ENCODE measurements around the gene TAF1B. TPM values are rescaled to one million over a fixed set of nuclear protein-coding genes. Genes with fewer than 3 reads are reported as not detected.

The TAF1B gene
- total RNA-seq, 5 donors from 2014 or later (not counting 1 experiment from before 2014, with no cell fraction given), result 9.2 to 21.7 (median 15.2) TPM

DNA sequence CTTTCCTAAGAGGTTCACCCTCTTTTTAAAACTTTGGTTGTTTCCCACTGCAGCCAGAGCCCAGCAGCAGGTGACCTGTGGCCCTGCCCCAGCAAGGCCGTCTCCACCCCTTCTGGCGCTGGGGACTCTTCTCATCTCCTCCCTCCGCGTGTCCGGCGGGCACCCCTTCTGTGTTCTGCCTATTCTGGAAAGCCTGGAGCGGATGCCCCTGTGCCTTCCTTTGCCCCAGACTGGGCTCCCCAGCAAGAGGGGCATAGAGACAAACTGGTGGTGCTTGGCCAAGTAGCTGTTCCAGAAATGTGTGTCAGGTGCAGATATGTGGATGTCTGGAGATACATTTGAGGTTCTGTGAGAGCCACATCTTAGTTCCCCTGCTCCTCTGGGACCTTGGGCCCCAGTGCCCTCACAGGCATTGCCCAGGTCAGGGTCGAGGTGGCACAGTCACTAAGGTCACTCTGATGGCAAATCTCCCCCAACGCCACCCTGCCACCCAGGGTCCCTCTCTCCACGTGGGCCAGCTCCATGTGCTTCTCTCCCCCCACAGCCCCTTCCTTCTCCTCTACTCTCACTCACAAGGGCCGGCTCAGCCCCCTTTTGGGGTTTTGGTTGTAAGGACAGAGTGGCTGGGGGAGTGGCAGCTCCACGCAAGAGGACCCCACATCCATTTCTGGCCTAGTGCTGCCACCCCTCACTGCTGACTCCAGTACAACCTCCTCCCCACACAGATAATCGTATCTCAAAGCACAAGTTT, 35.5 kb upstream of the TAF1B start:
- Mint-ChIP-seq H3K4me3 (no peak overlapping the region), H3K36me3 (no peaks in the 10 kb centered on the region), H3K9me3 (no peaks in the 10 kb centered on the region), H3K4me1 (peaks cover 0 to 2% (median 0%) of the 10 kb centered on the region in 3 donors), H3K27me3 (no peaks in the 10 kb centered on the region), H3K27ac (no peak overlapping the region)
- Histone ChIP-seq H3K36me3 (ENCODE audit: control insufficient read depth in 2 of 2, extremely low read depth in 1 of 2, insufficient read depth in 1 of 2, low read length in 1 of 2) (no peaks in the 10 kb centered on the region), H3K27ac (ENCODE audit: low read length) (no peak overlapping the region), H3K4me1 (ENCODE audit: control insufficient read depth in 1 of 2, extremely low read depth in 1 of 2, insufficient read depth in 2 of 2, low read length in 2 of 2) (peaks cover 0 to 2% of the 10 kb centered on the region in 2 experiments), H3K9me3 (no peaks in the 10 kb centered on the region), H3K27me3 (replicated peaks in 1 of 2; ENCODE audit: control insufficient read depth in 2 of 2, extremely low read depth in 1 of 2, insufficient read depth in 2 of 2, low read length in 1 of 2) (peaks cover 0 to 13% of the 10 kb centered on the region in 2 experiments), H3K4me3 (ENCODE audit: control insufficient read depth in 1 of 2, extremely low read depth in 1 of 2, low read length in 1 of 2) (no peak overlapping the region)
- WGBS (ENCODE audit: insufficient coverage), result 83% methylated on average over 10 of the region's 13 CpGs
- POLR2A ChIA-PET, result no interaction called here
- CTCF ChIA-PET, result interaction anchor here in 1 of 2 donors (0.6 kb wide), 1 partner anchor 855 kb away, joined by 3 read pairs; no protein-coding TSS in a partner anchor
- ATAC-seq (replicated peaks in 1 of 4), result no peak
- DNase-seq, result peak in 1 of 35 experiments; percentile 21

DNA sequence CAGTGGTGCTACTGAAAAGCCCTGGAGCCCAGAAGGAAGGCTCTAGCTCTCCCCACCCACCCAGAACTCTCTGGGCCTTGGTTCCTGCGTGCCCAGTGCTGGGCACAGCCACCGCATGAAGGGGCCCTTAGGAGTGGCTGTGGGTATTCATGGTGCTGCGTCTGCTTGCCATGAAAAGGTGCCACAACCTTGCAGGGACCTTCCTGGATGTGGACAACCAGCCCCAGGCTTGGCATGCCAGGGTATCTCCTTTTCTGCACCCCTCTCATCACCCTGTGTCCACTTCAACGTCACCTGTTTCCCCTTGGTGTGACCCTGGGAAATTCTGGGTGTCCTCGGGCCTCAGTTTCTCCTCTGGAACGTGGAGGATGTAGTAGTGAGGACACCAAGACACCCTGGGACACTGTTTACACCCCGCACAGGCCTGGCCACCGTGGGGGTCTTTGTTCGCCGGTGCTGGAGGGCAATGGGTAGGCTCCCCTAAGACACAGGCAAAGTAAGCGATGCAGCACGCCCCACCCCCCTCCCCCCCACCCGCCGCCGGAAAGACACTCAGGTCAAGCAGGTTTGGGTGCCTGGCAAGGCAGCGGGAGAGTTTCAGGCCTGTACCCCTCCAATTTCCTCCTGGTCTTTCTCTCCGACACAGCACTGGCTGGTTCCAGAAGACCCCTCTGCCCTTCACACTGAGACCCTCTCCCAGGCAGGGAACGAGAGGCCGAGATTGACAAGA, 34.8 kb upstream of the TAF1B start:
- H3K36me3 Mint-ChIP-seq, result no peaks in the 10 kb centered on the region
- no peaks in the 10 kb centered on the region for H3K9me3 Mint-ChIP-seq
- ATAC-seq (replicated peaks in 1 of 4) (no peak), DNase-seq (peak in 1 of 35 experiments; percentile 5)
- Histone ChIP-seq H3K27ac (ENCODE audit: low read length) (no peak overlapping the region), H3K4me1 (ENCODE audit: control insufficient read depth in 1 of 2, extremely low read depth in 1 of 2, insufficient read depth in 2 of 2, low read length in 2 of 2) (peaks cover 0 to 2% of the 10 kb centered on the region in 2 experiments), H3K27me3 (replicated peaks in 1 of 2; ENCODE audit: control insufficient read depth in 2 of 2, extremely low read depth in 1 of 2, insufficient read depth in 2 of 2, low read length in 1 of 2) (peaks cover 0 to 17% of the 10 kb centered on the region in 2 experiments), H3K9me3 (no peaks in the 10 kb centered on the region), H3K4me3 (ENCODE audit: control insufficient read depth in 1 of 2, extremely low read depth in 1 of 2, low read length in 1 of 2) (no peak overlapping the region), H3K36me3 (ENCODE audit: control insufficient read depth in 2 of 2, extremely low read depth in 1 of 2, insufficient read depth in 1 of 2, low read length in 1 of 2) (no peaks in the 10 kb centered on the region)
- H3K4me1 Mint-ChIP-seq, result peaks cover 0 to 7% (median 3%) of the 10 kb centered on the region in 3 donors
- H3K27ac Mint-ChIP-seq, result no peak overlapping the region
- ChIA-PET POLR2A (no interaction called here), CTCF (interaction anchor here in 1 of 2 donors (0.6 kb wide), 1 partner anchor 854 kb away, joined by 3 read pairs; no protein-coding TSS in a partner anchor)
- no peak overlapping the region for H3K4me3 Mint-ChIP-seq
- peaks cover 0 to 3% of the 10 kb centered on the region in 2 donors for H3K27me3 Mint-ChIP-seq
- WGBS (ENCODE audit: insufficient coverage), result 81% methylated on average over 5 of the region's 19 CpGs

DNA sequence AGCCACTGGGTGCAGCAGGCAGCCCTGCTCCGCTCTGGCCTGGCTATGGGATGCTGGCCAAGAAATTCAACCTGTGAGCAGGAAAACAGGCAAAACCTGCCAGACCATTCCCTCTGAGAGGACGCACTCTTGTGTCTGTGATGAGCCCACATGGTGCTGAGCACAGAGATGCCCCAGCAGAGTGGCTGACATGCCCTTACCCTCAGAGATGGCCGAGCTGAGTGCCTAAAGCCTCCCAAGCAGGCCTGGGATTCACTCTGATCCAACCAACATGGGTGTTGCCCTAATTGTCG, 34.3 kb upstream of the TAF1B start:
- POLR2A ChIA-PET, result no interaction called here
- no peaks in the 10 kb centered on the region for H3K9me3 ChIP-seq
- no peaks in the 10 kb centered on the region for H3K9me3 Mint-ChIP-seq
- CTCF ChIA-PET, result no interaction called here
- DNase-seq, result peak in 1 of 35 experiments; percentile 11
- peaks cover 0 to 22% of the 10 kb centered on the region in 2 experiments for H3K27me3 ChIP-seq (replicated peaks in 1 of 2; ENCODE audit: control insufficient read depth in 2 of 2, extremely low read depth in 1 of 2, insufficient read depth in 2 of 2, low read length in 1 of 2)
- peaks cover 0 to 5% of the 10 kb centered on the region in 2 donors for H3K27me3 Mint-ChIP-seq
- no peak for ATAC-seq (replicated peaks in 1 of 4)
- 83% methylated on average over 4 of the region's 4 CpGs for WGBS (ENCODE audit: insufficient coverage)
- no peak overlapping the region for H3K4me3 Mint-ChIP-seq
- H3K27ac ChIP-seq (ENCODE audit: low read length), result no peak overlapping the region
- no peaks in the 10 kb centered on the region for H3K36me3 Mint-ChIP-seq
- peaks cover 0 to 7% of the 10 kb centered on the region in 2 experiments for H3K4me1 ChIP-seq (ENCODE audit: control insufficient read depth in 1 of 2, extremely low read depth in 1 of 2, insufficient read depth in 2 of 2, low read length in 2 of 2)
- peaks cover 3 to 12% (median 6%) of the 10 kb centered on the region in 3 donors for H3K4me1 Mint-ChIP-seq
- no peak overlapping the region for H3K27ac Mint-ChIP-seq
- H3K36me3 ChIP-seq (ENCODE audit: control insufficient read depth in 2 of 2, extremely low read depth in 1 of 2, insufficient read depth in 1 of 2, low read length in 1 of 2), result no peaks in the 10 kb centered on the region
- no peak overlapping the region for H3K4me3 ChIP-seq (ENCODE audit: control insufficient read depth in 1 of 2, extremely low read depth in 1 of 2, low read length in 1 of 2)

DNA sequence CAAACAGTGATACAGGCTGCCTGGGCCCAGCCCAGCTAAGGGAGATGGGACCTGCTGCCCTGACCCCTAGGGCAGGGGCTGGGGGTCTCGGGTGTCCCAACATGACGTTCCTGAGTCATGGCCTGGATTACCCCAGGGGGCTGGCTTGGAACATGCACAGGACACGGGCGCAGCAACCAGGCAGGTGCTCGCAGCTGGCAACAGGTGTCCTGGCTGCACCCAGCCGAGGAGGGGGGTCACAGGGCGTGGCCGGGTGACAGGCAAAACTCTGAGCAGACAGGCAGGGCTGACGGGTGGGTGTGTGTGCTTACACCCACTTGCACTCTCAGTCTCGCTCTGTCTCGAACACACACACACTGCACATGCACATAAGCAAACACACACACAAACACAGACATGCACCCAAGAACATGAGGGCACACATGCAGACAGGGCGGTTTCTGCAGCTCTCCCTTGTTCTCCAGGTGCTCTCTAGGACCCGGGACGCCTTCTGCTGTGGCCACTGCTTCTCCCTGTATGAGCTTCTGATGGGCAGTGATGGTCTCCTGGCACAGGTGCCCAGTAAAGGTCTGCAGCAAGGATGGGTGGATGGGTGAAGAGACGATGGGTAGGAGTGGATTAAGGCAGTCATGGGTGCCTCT, 33.7 kb upstream of the TAF1B start:
- WGBS (ENCODE audit: insufficient coverage), result 72% methylated on average over 12 of the region's 15 CpGs
- ATAC-seq (replicated peaks in 1 of 4) (no peak), DNase-seq (no peak)
- H3K36me3 Mint-ChIP-seq, result no peaks in the 10 kb centered on the region
- Histone ChIP-seq H3K4me1 (ENCODE audit: control insufficient read depth in 1 of 2, extremely low read depth in 1 of 2, insufficient read depth in 2 of 2, low read length in 2 of 2) (peaks cover 0 to 10% of the 10 kb centered on the region in 2 experiments), H3K27me3 (replicated peaks in 1 of 2; ENCODE audit: control insufficient read depth in 2 of 2, extremely low read depth in 1 of 2, insufficient read depth in 2 of 2, low read length in 1 of 2) (peaks cover 0 to 28% of the 10 kb centered on the region in 2 experiments), H3K36me3 (ENCODE audit: control insufficient read depth in 2 of 2, extremely low read depth in 1 of 2, insufficient read depth in 1 of 2, low read length in 1 of 2) (no peaks in the 10 kb centered on the region), H3K4me3 (ENCODE audit: control insufficient read depth in 1 of 2, extremely low read depth in 1 of 2, low read length in 1 of 2) (no peak overlapping the region), H3K27ac (ENCODE audit: low read length) (no peak overlapping the region), H3K9me3 (no peaks in the 10 kb centered on the region)
- H3K9me3 Mint-ChIP-seq, result no peaks in the 10 kb centered on the region
- POLR2A ChIA-PET, result no interaction called here
- CTCF ChIA-PET, result no interaction called here
- no peak overlapping the region for H3K4me3 Mint-ChIP-seq
- peaks cover 0 to 5% of the 10 kb centered on the region in 2 donors for H3K27me3 Mint-ChIP-seq
- no peak overlapping the region for H3K27ac Mint-ChIP-seq
- peaks cover 3 to 12% (median 8%) of the 10 kb centered on the region in 3 donors for H3K4me1 Mint-ChIP-seq

DNA sequence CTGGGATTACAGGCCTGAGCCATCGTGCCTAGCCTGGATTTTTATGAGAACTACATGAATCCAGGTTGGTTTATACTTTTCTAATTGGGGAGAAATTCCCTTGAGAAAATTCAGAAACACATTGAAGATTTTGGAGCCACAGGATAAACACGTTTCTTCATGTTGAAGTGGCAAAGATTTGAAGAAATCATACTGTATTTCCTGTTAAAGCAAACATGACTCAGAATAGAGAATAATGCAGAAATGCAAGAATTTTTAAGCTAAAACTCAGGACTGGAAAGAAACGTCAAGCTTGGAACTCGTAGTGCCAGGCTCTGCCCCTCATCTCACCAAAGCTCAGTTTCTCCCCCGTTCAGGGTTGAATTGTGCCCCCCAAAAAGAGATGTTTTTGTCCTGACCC, 32.1 kb upstream of the TAF1B start:
- WGBS (ENCODE audit: insufficient coverage), result 72% methylated on average over 2 of the region's 5 CpGs
- Mint-ChIP-seq H3K4me1 (peaks cover 8 to 18% (median 17%) of the 10 kb centered on the region in 3 donors), H3K36me3 (no peaks in the 10 kb centered on the region), H3K27me3 (peaks cover 0 to 5% of the 10 kb centered on the region in 2 donors), H3K27ac (no peak overlapping the region), H3K9me3 (no peaks in the 10 kb centered on the region), H3K4me3 (no peak overlapping the region)
- no peaks in the 10 kb centered on the region for H3K36me3 ChIP-seq (ENCODE audit: control insufficient read depth in 2 of 2, extremely low read depth in 1 of 2, insufficient read depth in 1 of 2, low read length in 1 of 2)
- DNase-seq, result no peak
- no peaks in the 10 kb centered on the region for H3K9me3 ChIP-seq
- peaks cover 0 to 30% of the 10 kb centered on the region in 2 experiments for H3K27me3 ChIP-seq (replicated peaks in 1 of 2; ENCODE audit: control insufficient read depth in 2 of 2, extremely low read depth in 1 of 2, insufficient read depth in 2 of 2, low read length in 1 of 2)
- ATAC-seq (replicated peaks in 1 of 4), result no peak
- ChIA-PET CTCF (interaction anchor here (0.5 to 1.2 kb wide), 4 partner anchors 11 to 237 kb away, joined by 3 to 6 read pairs (median 4); partner anchors contain the start of gene TAF1B (in 1 of the 2)), POLR2A (no interaction called here)
- H3K27ac ChIP-seq (ENCODE audit: low read length), result no peak overlapping the region
- H3K4me1 ChIP-seq (ENCODE audit: control insufficient read depth in 1 of 2, extremely low read depth in 1 of 2, insufficient read depth in 2 of 2, low read length in 2 of 2), result peaks cover 0 to 14% of the 10 kb centered on the region in 2 experiments
- H3K4me3 ChIP-seq (ENCODE audit: control insufficient read depth in 1 of 2, extremely low read depth in 1 of 2, low read length in 1 of 2), result no peak overlapping the region
